ENCODE data around the gene ZNF341. TPM values are rescaled to one million over a fixed set of nuclear protein-coding genes. Genes with fewer than 3 reads are reported as not detected.

The ZNF341 gene
- total RNA-seq, 1 donor from 2014 or later: 5.3 TPM

DNA sequence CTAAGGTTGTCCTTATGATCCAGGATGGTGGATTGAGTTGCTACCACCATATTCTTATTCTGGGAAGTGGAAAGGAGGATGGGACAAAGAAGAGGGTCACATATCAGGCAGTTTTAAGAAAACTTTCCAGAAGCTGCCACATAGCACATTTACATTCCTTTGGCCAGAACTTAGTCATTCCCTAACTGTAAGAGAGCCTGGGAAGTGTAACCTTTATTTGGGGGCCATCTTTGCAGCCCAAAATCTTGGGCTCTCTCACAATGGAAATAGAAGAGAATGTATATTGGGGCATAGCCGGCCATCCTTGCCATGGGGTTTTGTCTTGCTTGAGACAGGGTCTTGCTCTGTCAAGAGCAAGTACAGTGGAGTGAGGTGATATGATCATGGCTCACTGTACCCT lies 8.4 kb downstream of the ZNF341 start:
- no peaks in the 10 kb centered on the region for H3K27me3 Mint-ChIP-seq (ENCODE audit: low read depth)
- H3K27ac Mint-ChIP-seq: no peak overlapping the region
- no peak for DNase-seq (ENCODE audit: low spot score in 2 of 2, unreplicated experiment in 2 of 2)
- H3K4me3 Mint-ChIP-seq: no peak overlapping the region
- H3K9me3 Mint-ChIP-seq: peaks cover 21% of the 10 kb centered on the region
- TF ChIP-seq, protein P1, sequence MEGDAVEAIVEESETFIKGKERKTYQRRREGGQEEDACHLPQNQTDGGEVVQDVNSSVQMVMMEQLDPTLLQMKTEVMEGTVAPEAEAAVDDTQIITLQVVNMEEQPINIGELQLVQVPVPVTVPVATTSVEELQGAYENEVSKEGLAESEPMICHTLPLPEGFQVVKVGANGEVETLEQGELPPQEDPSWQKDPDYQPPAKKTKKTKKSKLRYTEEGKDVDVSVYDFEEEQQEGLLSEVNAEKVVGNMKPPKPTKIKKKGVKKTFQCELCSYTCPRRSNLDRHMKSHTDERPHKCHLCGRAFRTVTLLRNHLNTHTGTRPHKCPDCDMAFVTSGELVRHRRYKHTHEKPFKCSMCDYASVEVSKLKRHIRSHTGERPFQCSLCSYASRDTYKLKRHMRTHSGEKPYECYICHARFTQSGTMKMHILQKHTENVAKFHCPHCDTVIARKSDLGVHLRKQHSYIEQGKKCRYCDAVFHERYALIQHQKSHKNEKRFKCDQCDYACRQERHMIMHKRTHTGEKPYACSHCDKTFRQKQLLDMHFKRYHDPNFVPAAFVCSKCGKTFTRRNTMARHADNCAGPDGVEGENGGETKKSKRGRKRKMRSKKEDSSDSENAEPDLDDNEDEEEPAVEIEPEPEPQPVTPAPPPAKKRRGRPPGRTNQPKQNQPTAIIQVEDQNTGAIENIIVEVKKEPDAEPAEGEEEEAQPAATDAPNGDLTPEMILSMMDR (IDR thresholded peaks at IDR 0.05; ENCODE audit: unreplicated experiment): no peak
- no peaks in the 10 kb centered on the region for H3K4me1 Mint-ChIP-seq
- peaks cover 19% of the 10 kb centered on the region for H3K36me3 Mint-ChIP-seq

DNA sequence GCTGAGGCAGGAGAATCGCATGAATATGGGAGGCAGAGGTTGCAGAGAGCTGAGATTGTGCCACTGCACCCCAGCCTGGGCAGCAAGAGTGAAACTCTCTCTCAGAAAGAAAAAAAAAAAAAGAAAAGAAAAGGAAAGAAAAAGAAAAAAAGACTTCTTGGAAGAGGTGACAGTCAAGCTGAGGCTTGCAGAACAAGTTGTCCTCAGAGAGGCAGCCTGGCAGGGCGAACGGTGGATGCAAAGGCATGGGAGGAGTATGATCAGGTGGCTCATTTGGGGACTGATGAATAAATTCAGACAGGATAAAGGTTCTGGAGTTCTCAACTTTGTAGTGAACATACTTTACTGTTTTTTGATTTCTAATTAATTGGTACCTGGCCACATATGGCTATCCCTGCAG lies 12.4 kb downstream of the ZNF341 start:
- DNase-seq (ENCODE audit: low spot score in 2 of 2, unreplicated experiment in 2 of 2): no peak
- H3K4me1 Mint-ChIP-seq: no peaks in the 10 kb centered on the region
- TF ChIP-seq, protein P1 (IDR thresholded peaks at IDR 0.05; ENCODE audit: unreplicated experiment): no peak

DNA sequence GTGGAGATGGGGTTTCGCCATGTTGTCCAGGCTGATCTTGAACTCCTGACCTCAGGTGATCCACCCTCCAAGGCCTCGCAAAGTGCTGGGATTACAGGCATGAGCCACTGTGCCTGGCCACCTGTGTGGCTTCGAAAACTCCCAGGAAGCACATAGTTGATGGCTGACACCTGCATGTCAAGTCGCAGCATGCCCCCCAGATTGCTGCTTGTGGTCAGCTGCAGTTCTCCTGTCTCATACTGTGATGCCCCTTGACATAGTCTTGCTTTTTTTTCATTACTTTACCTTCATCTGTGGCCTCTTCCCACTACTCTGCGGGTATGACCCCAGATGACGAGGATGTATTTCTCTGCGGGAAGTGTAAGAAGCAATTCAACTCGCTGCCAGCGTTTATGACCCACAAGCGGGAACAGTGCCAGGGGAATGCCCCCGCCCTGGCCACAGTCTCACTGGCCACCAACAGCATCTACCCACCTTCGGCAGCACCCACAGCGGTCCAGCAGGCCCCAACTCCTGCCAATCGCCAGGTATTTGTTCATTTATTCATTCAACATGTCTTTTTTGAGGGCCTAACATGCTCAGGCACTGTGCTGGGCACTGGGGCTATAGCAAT lies 13.1 kb downstream of the ZNF341 start:
- TF ChIP-seq, protein P1 (IDR thresholded peaks at IDR 0.05; ENCODE audit: unreplicated experiment): no peak
- H3K36me3 Mint-ChIP-seq: peaks cover 10% of the 10 kb centered on the region
- DNase-seq (ENCODE audit: low spot score in 2 of 2, unreplicated experiment in 2 of 2): no peak
- no peaks in the 10 kb centered on the region for H3K9me3 Mint-ChIP-seq
- H3K4me1 Mint-ChIP-seq: no peaks in the 10 kb centered on the region
- no peaks in the 10 kb centered on the region for H3K27me3 Mint-ChIP-seq (ENCODE audit: low read depth)
- H3K4me3 Mint-ChIP-seq: no peak overlapping the region
- H3K27ac Mint-ChIP-seq: no peak overlapping the region

More for the DNA sequence above, 12.4 kb downstream of the ZNF341 start:
- H3K27ac Mint-ChIP-seq: no peak overlapping the region
- H3K36me3 Mint-ChIP-seq: peaks cover 10% of the 10 kb centered on the region
- H3K4me3 Mint-ChIP-seq: no peak overlapping the region
- no peaks in the 10 kb centered on the region for H3K9me3 Mint-ChIP-seq
- H3K27me3 Mint-ChIP-seq (ENCODE audit: low read depth): no peaks in the 10 kb centered on the region

DNA sequence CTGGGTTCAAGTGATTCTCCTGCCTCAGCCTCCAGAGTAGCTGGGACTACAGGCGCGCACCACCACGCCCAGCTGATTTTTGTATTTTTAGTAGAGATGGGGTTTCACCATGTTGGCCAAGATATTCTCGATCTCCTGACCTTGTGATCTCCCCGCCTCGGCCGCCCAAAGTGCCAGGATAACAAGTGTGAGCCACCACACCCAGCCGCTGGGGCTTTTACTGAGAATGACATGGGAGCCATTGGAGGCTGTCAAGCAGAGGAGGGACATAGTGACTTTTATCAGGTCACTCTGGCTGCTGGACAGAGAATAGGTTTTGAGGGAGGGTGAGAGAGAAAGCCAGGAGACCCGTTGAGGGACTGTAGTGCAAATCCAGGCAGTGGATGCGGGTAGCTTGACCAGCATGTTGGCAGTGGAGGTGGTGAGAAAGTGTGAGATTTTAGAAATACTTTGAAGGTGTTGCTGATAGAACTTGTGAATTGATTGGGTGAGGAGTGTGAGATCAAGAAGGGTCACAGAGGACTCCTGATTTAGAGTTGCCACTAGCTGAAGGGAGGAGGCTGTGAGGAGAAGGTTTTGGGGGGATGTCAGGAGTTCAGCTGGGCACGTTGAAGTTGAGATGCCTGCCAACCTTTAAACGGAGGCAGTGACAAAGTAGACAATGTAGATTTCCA lies 14.7 kb downstream of the ZNF341 start:
- TF ChIP-seq, protein P1 (IDR thresholded peaks at IDR 0.05; ENCODE audit: unreplicated experiment): no peak
- no peak overlapping the region for H3K4me3 Mint-ChIP-seq
- H3K27ac Mint-ChIP-seq: peak overlapping the region; percentile 19
- peaks cover 10% of the 10 kb centered on the region for H3K36me3 Mint-ChIP-seq
- DNase-seq (ENCODE audit: low spot score in 2 of 2, unreplicated experiment in 2 of 2): no peak
- no peaks in the 10 kb centered on the region for H3K27me3 Mint-ChIP-seq (ENCODE audit: low read depth)
- H3K9me3 Mint-ChIP-seq: no peaks in the 10 kb centered on the region
- no peaks in the 10 kb centered on the region for H3K4me1 Mint-ChIP-seq

DNA sequence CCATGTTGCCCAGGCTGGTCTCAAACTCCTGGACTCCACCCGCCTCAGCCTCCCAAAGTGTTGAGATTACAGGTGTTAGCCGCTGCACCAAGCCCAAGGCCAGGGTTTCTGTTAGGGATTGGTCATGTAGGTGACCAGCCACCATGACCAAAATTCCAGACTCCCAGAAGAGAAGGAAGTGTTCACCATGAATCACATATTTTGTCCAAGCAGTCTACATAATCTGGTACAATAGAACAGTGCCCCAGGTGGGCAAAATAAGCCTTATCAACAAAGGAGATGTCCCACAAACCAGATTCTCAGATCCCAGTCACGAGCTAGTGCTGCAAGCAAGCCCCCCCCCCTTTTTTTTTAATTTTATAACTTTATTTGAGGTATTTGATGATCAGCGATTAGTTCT lies 20.0 kb downstream of the ZNF341 start:
- no peak overlapping the region for H3K4me3 Mint-ChIP-seq
- no peaks in the 10 kb centered on the region for H3K27me3 Mint-ChIP-seq (ENCODE audit: low read depth)
- H3K36me3 Mint-ChIP-seq: peaks cover 16% of the 10 kb centered on the region
- no peaks in the 10 kb centered on the region for H3K9me3 Mint-ChIP-seq
- TF ChIP-seq, protein P1 (IDR thresholded peaks at IDR 0.05; ENCODE audit: unreplicated experiment): no peak
- no peaks in the 10 kb centered on the region for H3K4me1 Mint-ChIP-seq
- no peak for DNase-seq (ENCODE audit: low spot score in 2 of 2, unreplicated experiment in 2 of 2)
- H3K27ac Mint-ChIP-seq: no peak overlapping the region
